OCI-LY1 (cell line): ENCODE measurements around the gene LMO3.

ENCODE experiments used
- H2AFZ ChIP-seq: fragments of 200-600 bp; sonication (generic), shearing (Covaris generic); 2 replicates; pipeline ENCODE4 v1.6.0; 2014; ENCODE audit warnings: antibody characterized with exemption, mild to moderate bottlenecking, low read length
- H3F3A ChIP-seq: fragments of 200-600 bp; sonication (generic), shearing (Covaris generic); 2 replicates; pipeline ENCODE4 v1.6.0; 2014; ENCODE audit warnings: mild to moderate bottlenecking, antibody characterized with exemption, low read length, moderate library complexity; ENCODE audit not compliant: insufficient read depth
- H3K27ac ChIP-seq: fragments of 200-600 bp; sonication (generic); 2 replicates; pipeline ENCODE4 v1.5.1; 2014; ENCODE audit warnings: low read length, mixed run types, mild to moderate bottlenecking, low read depth; ENCODE audit not compliant: poor library complexity, severe bottlenecking
- H3K27me3 ChIP-seq: fragments of 200-600 bp; sonication (generic); 2 replicates; pipeline ENCODE4 v1.6.0; 2014; ENCODE audit warnings: antibody characterized with exemption, mild to moderate bottlenecking, low read length, moderate library complexity; ENCODE audit not compliant: insufficient read depth
- H3K36me3 ChIP-seq: fragments of 200-600 bp; sonication (generic); 2 replicates; pipeline ENCODE4 v1.6.1; 2014; ENCODE audit warnings: mild to moderate bottlenecking, antibody characterized with exemption, low read length, moderate library complexity, mixed read lengths; ENCODE audit not compliant: insufficient read depth
- H3K4me1 ChIP-seq: fragments of 200-600 bp; sonication (generic); 2 replicates; pipeline ENCODE4 v1.5.1; 2014; ENCODE audit warnings: mild to moderate bottlenecking, low read length, moderate library complexity; ENCODE audit not compliant: insufficient read depth, severe bottlenecking
- H3K4me2 ChIP-seq: fragments of 200-600 bp; sonication (generic), shearing (Covaris generic); 2 replicates; pipeline ENCODE4 v1.6.1; 2014; ENCODE audit warnings: low read length
- H3K4me3 ChIP-seq: fragments of 200-600 bp; sonication (generic); 2 replicates; pipeline ENCODE4 v1.5.1; 2014; ENCODE audit warnings: low read length, low read depth, mild to moderate bottlenecking, mixed read lengths; ENCODE audit not compliant: poor library complexity, severe bottlenecking
- H3K79me2 ChIP-seq: fragments of 200-600 bp; shearing (Covaris generic); 2 replicates; pipeline ENCODE4 v1.6.1; 2016; ENCODE audit warnings: mixed run types, low read length, mixed read lengths; ENCODE audit not compliant: insufficient read depth
- H3K9ac ChIP-seq: fragments of 200-600 bp; sonication (generic), shearing (Covaris generic); 2 replicates; pipeline ENCODE4 v1.6.1; 2014; ENCODE audit warnings: mild to moderate bottlenecking, low read length, mixed read lengths
- H3K9me2 ChIP-seq: fragments of 200-600 bp; sonication (generic), shearing (Covaris generic); 2 replicates; pipeline ENCODE4 v1.6.1; 2014; ENCODE audit warnings: low read depth, mild to moderate bottlenecking, low read length, mixed read lengths
- H3K9me3 ChIP-seq: fragments of 200-600 bp; shearing (Covaris generic); 2 replicates; pipeline ENCODE4 v1.6.1; 2014; ENCODE audit warnings: low read length, mixed read lengths
- H4K20me1 ChIP-seq: fragments of 200-600 bp; sonication (generic), shearing (Covaris generic); 2 replicates; pipeline ENCODE4 v1.6.0; 2016; ENCODE audit warnings: mild to moderate bottlenecking, low read length; ENCODE audit not compliant: insufficient read depth
- EZH2 ChIP-seq: fragments of 200-600 bp; sonication (generic), shearing (Covaris generic); IDR thresholded peaks from 2 replicates; pipeline ENCODE4 v1.8.0; 2017; ENCODE audit warnings: borderline replicate concordance, mixed run types, mild to moderate bottlenecking, antibody characterized with exemption, low read length, moderate library complexity, mixed read lengths
- TF ChIP-seq, protein P1 (sequence below): fragments of 200-600 bp; sonication (generic), shearing (Covaris generic); IDR thresholded peaks from 2 replicates; pipeline ENCODE4 v1.5.1; 2017; ENCODE audit warnings: mild to moderate bottlenecking, antibody characterized with exemption, low read length, moderate library complexity, mixed read lengths

LMO3 gene

DNA sequence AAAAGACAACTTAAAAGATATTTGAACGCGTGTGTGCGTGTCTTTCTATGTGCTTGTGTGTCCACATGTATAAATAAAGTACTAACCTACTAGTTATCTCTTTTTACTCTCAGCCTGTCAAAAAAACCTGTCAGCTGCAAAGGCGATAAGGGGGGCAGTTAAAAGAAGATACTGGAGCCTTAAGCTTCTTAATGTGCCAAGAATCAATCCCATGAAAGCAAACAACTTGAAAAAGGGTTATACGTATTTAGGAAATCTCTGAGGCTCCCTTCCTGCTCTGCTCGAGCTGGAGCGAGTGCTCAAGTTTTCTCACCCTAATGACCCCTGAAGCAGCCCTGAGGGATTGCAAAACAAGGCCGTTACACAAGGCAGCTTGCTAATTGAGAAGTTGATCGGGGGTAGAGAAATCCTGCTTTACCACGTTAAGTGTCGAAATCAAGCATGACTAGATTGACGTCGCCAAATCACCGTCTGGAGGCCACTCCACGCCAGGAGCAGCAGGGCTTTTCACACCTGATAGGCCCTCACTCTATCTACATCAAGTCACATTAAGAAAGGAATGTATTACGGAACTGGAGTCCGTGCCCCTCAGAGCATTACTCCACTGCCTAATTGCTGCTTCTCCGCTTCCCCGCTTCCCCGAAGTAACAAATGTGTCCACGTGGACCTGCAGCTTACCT, 32.4 kb downstream of the LMO3 start:
- Histone ChIP-seq H3K4me3 (no peak overlapping the region), H3K9me2 (no peaks in the 10 kb centered on the region), H2AFZ (no peak overlapping the region), H4K20me1 (no peaks in the 10 kb centered on the region), H3K36me3 (no peaks in the 10 kb centered on the region), H3K4me2 (no peak overlapping the region), H3K27ac (no peak overlapping the region), H3K9me3 (no peaks in the 10 kb centered on the region), H3K27me3 (no peaks in the 10 kb centered on the region), H3K9ac (no peak overlapping the region), H3K4me1 (no peaks in the 10 kb centered on the region), H3F3A (no peaks in the 10 kb centered on the region), H3K79me2 (no peaks in the 10 kb centered on the region)
- TF ChIP-seq, protein P1, sequence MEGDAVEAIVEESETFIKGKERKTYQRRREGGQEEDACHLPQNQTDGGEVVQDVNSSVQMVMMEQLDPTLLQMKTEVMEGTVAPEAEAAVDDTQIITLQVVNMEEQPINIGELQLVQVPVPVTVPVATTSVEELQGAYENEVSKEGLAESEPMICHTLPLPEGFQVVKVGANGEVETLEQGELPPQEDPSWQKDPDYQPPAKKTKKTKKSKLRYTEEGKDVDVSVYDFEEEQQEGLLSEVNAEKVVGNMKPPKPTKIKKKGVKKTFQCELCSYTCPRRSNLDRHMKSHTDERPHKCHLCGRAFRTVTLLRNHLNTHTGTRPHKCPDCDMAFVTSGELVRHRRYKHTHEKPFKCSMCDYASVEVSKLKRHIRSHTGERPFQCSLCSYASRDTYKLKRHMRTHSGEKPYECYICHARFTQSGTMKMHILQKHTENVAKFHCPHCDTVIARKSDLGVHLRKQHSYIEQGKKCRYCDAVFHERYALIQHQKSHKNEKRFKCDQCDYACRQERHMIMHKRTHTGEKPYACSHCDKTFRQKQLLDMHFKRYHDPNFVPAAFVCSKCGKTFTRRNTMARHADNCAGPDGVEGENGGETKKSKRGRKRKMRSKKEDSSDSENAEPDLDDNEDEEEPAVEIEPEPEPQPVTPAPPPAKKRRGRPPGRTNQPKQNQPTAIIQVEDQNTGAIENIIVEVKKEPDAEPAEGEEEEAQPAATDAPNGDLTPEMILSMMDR = no peak
- no peak for TF ChIP-seq EZH2

DNA sequence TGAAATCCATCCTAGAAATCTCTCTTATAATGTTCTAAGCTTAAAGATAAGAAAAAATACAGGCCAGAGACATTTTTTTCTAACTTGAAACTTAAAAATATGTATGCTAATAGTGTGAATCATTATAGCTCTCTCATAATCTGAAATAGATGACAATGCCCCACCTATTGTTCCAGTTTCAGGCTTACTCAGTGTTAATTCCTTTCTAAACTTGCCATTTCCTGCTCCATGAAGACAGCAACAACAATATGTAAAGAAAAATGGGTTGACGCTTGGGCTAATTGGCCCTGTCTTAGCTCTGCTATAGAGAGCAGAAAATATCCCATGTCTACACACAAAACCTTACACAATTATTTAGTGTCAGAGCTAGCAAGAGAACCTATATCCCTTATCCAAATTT, 37.1 kb downstream of the LMO3 start:
- no peaks in the 10 kb centered on the region for H3K79me2 ChIP-seq
- H3K4me2 ChIP-seq = no peak overlapping the region
- H3K9me3 ChIP-seq = no peaks in the 10 kb centered on the region
- H3K9ac ChIP-seq = no peak overlapping the region
- no peaks in the 10 kb centered on the region for H3K36me3 ChIP-seq
- H3K27me3 ChIP-seq = no peaks in the 10 kb centered on the region
- H3K27ac ChIP-seq = no peak overlapping the region
- no peak overlapping the region for H2AFZ ChIP-seq
- H3K4me1 ChIP-seq = no peaks in the 10 kb centered on the region
- no peak overlapping the region for H3K4me3 ChIP-seq
- no peaks in the 10 kb centered on the region for H4K20me1 ChIP-seq
- H3F3A ChIP-seq = no peaks in the 10 kb centered on the region
- H3K9me2 ChIP-seq = no peaks in the 10 kb centered on the region
- TF ChIP-seq EZH2 = no peak
- TF ChIP-seq, protein P1 = no peak

DNA sequence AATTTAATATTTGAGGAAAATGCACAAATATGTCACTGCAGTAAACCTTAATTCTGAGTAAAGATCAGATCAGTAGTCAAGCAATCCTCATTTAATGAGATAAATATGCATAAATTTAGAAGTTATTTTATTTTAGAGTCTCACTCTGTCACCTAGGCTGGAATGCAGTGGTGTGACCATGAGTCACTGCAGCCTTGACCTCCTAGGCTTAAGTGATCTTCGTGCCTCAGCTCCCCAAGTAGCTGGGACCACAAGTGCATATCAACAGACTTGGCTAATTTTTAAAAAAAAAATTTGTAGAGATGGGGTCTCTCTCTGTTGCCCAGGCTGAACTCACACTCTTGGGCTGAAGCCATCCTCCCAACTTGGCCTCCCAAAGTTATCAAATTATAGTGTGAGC, 41.3 kb downstream of the LMO3 start:
- no peak overlapping the region for H2AFZ ChIP-seq
- H3F3A ChIP-seq = no peaks in the 10 kb centered on the region
- no peaks in the 10 kb centered on the region for H4K20me1 ChIP-seq
- H3K9ac ChIP-seq = no peak overlapping the region
- no peaks in the 10 kb centered on the region for H3K9me3 ChIP-seq
- no peaks in the 10 kb centered on the region for H3K36me3 ChIP-seq
- no peaks in the 10 kb centered on the region for H3K27me3 ChIP-seq
- no peaks in the 10 kb centered on the region for H3K4me1 ChIP-seq
- H3K27ac ChIP-seq = no peak overlapping the region
- H3K4me2 ChIP-seq = no peak overlapping the region
- H3K79me2 ChIP-seq = no peaks in the 10 kb centered on the region
- H3K9me2 ChIP-seq = no peaks in the 10 kb centered on the region
- H3K4me3 ChIP-seq = no peak overlapping the region
- TF ChIP-seq, protein P1 = no peak
- TF ChIP-seq EZH2 = no peak
